Transverse colon (tissue), 4 donors: ENCODE results near the gene GET4.

ENCODE experiments used
- CTCF ChIP-seq, 5 experiments: fragments of 200-600 bp in 3 of 5; fragments of 450-650 bp in 2 of 5; sonication (generic) in 3 of 5; IDR thresholded peaks; 1 replicate in 2 of 5; 2 replicates in 3 of 5; pipeline ENCODE4 v1.5.1; 2016 to 2017; ENCODE audit warnings: antibody characterized with exemption in 5 of 5, inconsistent platforms in 3 of 5, mild to moderate bottlenecking in 2 of 5, moderate library complexity in 1 of 5
- EP300 ChIP-seq: sonication (generic); formaldehyde crosslinking; IDR thresholded peaks from one replicate; pipeline ENCODE4 v1.6.1; 2017; ENCODE audit warnings: antibody characterized with exemption, low read depth
- POLR2AphosphoS5 ChIP-seq, 3 donors: sonication (generic); formaldehyde crosslinking; IDR thresholded peaks; one replicate each; pipeline ENCODE4 v1.6.1; 2016; ENCODE audit warnings: antibody characterized with exemption in 3 of 3

- no peak for TF ChIP-seq CTCF (IDR thresholded peaks at IDR 0.05)
- TF ChIP-seq POLR2AphosphoS5 (IDR thresholded peaks at IDR 0.05): no peak
- TF ChIP-seq EP300: no peak
Observed at GRCh38 chr7:936386-937054, 60.2 kb downstream of the GET4 start.
